ENCODE results near the gene ZFYVE27. TPM values are rescaled to one million over a fixed set of nuclear protein-coding genes. Genes with fewer than 3 reads are reported as not detected.

ZFYVE27 gene
- total and polyA plus RNA-seq, 2 of the 4 experiments (the other 2 are of a cell fraction), result 13.1 to 22.2 TPM

- H4K5ac ChIP-seq (ENCODE audit: low read depth, low read length), result no peak overlapping the region
- WGBS, 2 experiments (ENCODE audit: extremely low coverage in 2 of 2, insufficient read length in 1 of 2), result 100% methylated on average over 1 of the region's 2 CpGs; no CpG with 5 or more reads in 1 of the 2 experiments
- ATAC-seq (ENCODE audit: low read depth) (no peak), DNase-seq (no peak)
- H3K27me3 ChIP-seq (ENCODE audit: control insufficient read depth, insufficient read depth, low read length), result peaks cover 1% of the 10 kb centered on the region; the same call in 1 of the 2 replicates
- H4K8ac ChIP-seq (ENCODE audit: low read depth in 2 of 2, low read length in 2 of 2), result no peak overlapping the region
- no peak overlapping the region for H4K91ac ChIP-seq (ENCODE audit: insufficient read depth, low read depth, low read length)
- peaks cover 21% of the 10 kb centered on the region for H3K36me3 ChIP-seq (ENCODE audit: control insufficient read depth, insufficient read depth, low read length)
- H3K4me3 ChIP-seq (ENCODE audit: insufficient read depth, low read depth, low read length), result no peak overlapping the region
- no peak overlapping the region for H3K9ac ChIP-seq (ENCODE audit: low read depth, low read length)
- H3K9me1 ChIP-seq (ENCODE audit: insufficient read depth, low read length), result no peaks in the 10 kb centered on the region
- no peak overlapping the region for H2AFZ ChIP-seq (replicated peaks; ENCODE audit: low read length, poor library complexity)
- intact Hi-C loops (cut with micrococcal nuclease), result no loop called here
- TF ChIP-seq USF2 (IDR thresholded peaks at IDR 0.05; ENCODE audit: low read depth, low read length), result no peak
- no peak for TF ChIP-seq RAD21 (IDR thresholded peaks at IDR 0.05; ENCODE audit: low read length)
- no peak for TF ChIP-seq NFE2L2 (IDR thresholded peaks at IDR 0.05; ENCODE audit: low read depth, low read length)
- TF ChIP-seq, protein P1, sequence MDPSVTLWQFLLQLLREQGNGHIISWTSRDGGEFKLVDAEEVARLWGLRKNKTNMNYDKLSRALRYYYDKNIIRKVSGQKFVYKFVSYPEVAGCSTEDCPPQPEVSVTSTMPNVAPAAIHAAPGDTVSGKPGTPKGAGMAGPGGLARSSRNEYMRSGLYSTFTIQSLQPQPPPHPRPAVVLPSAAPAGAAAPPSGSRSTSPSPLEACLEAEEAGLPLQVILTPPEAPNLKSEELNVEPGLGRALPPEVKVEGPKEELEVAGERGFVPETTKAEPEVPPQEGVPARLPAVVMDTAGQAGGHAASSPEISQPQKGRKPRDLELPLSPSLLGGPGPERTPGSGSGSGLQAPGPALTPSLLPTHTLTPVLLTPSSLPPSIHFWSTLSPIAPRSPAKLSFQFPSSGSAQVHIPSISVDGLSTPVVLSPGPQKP (IDR thresholded peaks at IDR 0.05; ENCODE audit: borderline replicate concordance, low read depth, low read length), result no peak
- TF ChIP-seq CEBPB (IDR thresholded peaks at IDR 0.05; ENCODE audit: low read depth, low read length), result no peak
- no peak overlapping the region for H3K4ac ChIP-seq (ENCODE audit: low read depth, low read length)
- H3K23ac ChIP-seq (ENCODE audit: low read depth, low read length), result no peak overlapping the region
- no peak overlapping the region for H3K56ac ChIP-seq (ENCODE audit: extremely low read depth, insufficient read depth, low read length)
- no peak overlapping the region for H3K4me2 ChIP-seq (ENCODE audit: low read depth, low read length)
- no peak overlapping the region for H2AK9ac ChIP-seq (replicated peaks; ENCODE audit: low read depth, low read length, poor library complexity)
- H2BK120ac ChIP-seq (ENCODE audit: low read depth, low read length), result no peak overlapping the region
- no peaks in the 10 kb centered on the region for H4K20me1 ChIP-seq (ENCODE audit: insufficient read depth, low read length)
- H3K4me1 ChIP-seq (ENCODE audit: control insufficient read depth, insufficient read depth, low read length), result no peaks in the 10 kb centered on the region
- ChIA-PET POLR2A (ENCODE audit: unreplicated experiment) (interaction anchor here (0.6 kb wide), 1 partner anchor 110 kb away, joined by 4 read pairs; no protein-coding TSS in a partner anchor), CTCF (interaction anchor here (0.7 kb wide), 2 partner anchors 62 to 278 kb away, joined by 3 read pairs; no protein-coding TSS in a partner anchor)
- in situ Hi-C loops (cut with MboI; ENCODE audit: low sequenced_read_pairs), result no loop called here
- H2AK5ac ChIP-seq (ENCODE audit: low read depth, low read length), result no peak overlapping the region
- no peak overlapping the region for H2BK5ac ChIP-seq (ENCODE audit: low read depth, low read length, poor library complexity, severe bottlenecking)
- dilution Hi-C loops (cut with HindIII; ENCODE audit: low sequenced_read_pairs, unreplicated experiment), result no loop called here
- no peak overlapping the region for H3K18ac ChIP-seq (ENCODE audit: low read depth, low read length)
- no peak overlapping the region for H3K14ac ChIP-seq (replicated peaks; ENCODE audit: low read depth, low read length)
- H3K9me3 ChIP-seq (ENCODE audit: control insufficient read depth, insufficient read depth, low read length), result no peaks in the 10 kb centered on the region
- H2BK15ac ChIP-seq (ENCODE audit: low read depth, low read length), result no peak overlapping the region
- H2BK20ac ChIP-seq (ENCODE audit: low read depth, low read length), result no peak overlapping the region
- no peak overlapping the region for H3K27ac ChIP-seq (ENCODE audit: insufficient read depth, low read length)
- no TSS peak for BruUV-seq (replicated peaks)
- no peaks in the 10 kb centered on the region for H3K79me1 ChIP-seq (ENCODE audit: low read depth in 1 of 2, low read length in 2 of 2)
These were observed 26.5 kb downstream of the ZFYVE27 start for GRCh38 chr10:97763411-97763810.

Measured in IMR-90 (cell line).